GM12878 (cell line): ENCODE results near the gene MAFG. TPM values are rescaled to one million over a fixed set of nuclear protein-coding genes. Genes with fewer than 3 reads are reported as not detected.

Experiments
- BCL11A ChIP-seq: IDR thresholded peaks from 2 replicates; pipeline ENCODE4 v1.6.1; 2011; ENCODE audit warnings: low read depth, low read length
- CHD2 ChIP-seq: IDR thresholded peaks from 2 replicates; pipeline ENCODE4 v1.6.1; 2011; ENCODE audit warnings: low read depth, low read length, improper control_type of control experiment, borderline replicate concordance
- CREB1 ChIP-seq: IDR thresholded peaks from 2 replicates; pipeline ENCODE4 v1.6.1; 2012; ENCODE audit warnings: low read depth, mild to moderate bottlenecking, inconsistent platforms
- polyA plus RNA-seq, 11 experiments: library from polyadenylated mRNA; depleted of rRNA in 4 of 11; unstranded in 6 of 11; stranded (reverse) in 5 of 11; fragments of >200 nt; fragmentation: Nextera tagmentation in 4 of 11; fragmentation: Illumina TruSeq in 1 of 11; extraction: Ambion mirVana in 4 of 11; extraction: Trizol in 1 of 11; gene quantifications; 1 replicate in 1 of 11; 2 replicates in 10 of 11; pipeline versions ENCODE4 v1.2.1 to v1.2.3, GENCODE V29; 2011 to 2016; ENCODE audit warnings: inconsistent platforms in 2 of 11, missing spikeins in 2 of 11, low read depth in 1 of 11
- total RNA-seq, 4 experiments: library from RNA; depleted of rRNA in 3 of 4; stranded (reverse); fragments of >200 nt in 3 of 4; fragmentation: Illumina TruSeq in 1 of 4; extraction: Trizol in 1 of 4; gene quantifications; 2 replicates each; pipeline versions ENCODE4 v1.2.1 to v1.2.3, GENCODE V29; 2013 to 2021
- TF ChIP-seq, protein P1 (sequence below): IDR thresholded peaks from 2 replicates; pipeline ENCODE4 v1.6.1; 2012; ENCODE audit warnings: improper control_type of control experiment, low read depth, low read length; ENCODE audit not compliant: insufficient replicate concordance
- TF ChIP-seq, protein P2 (sequence below): IDR thresholded peaks from 2 replicates; pipeline ENCODE4 v1.6.1; 2012; ENCODE audit warnings: low read depth, low read length, improper control_type of control experiment
- TF ChIP-seq, protein P3 (sequence below): fragments of 450-650 bp; IDR thresholded peaks from 2 replicates; pipeline ENCODE4 v1.6.1; 2016; ENCODE audit warnings: mild to moderate bottlenecking, moderate library complexity, borderline replicate concordance

Gene MAFG
- total and polyA plus RNA-seq, 10 of the 15 experiments (the other 5 are each of a cell fraction or from before 2014, with no cell fraction given) = 0.48 to 20.1 (median 7.6) TPM

DNA sequence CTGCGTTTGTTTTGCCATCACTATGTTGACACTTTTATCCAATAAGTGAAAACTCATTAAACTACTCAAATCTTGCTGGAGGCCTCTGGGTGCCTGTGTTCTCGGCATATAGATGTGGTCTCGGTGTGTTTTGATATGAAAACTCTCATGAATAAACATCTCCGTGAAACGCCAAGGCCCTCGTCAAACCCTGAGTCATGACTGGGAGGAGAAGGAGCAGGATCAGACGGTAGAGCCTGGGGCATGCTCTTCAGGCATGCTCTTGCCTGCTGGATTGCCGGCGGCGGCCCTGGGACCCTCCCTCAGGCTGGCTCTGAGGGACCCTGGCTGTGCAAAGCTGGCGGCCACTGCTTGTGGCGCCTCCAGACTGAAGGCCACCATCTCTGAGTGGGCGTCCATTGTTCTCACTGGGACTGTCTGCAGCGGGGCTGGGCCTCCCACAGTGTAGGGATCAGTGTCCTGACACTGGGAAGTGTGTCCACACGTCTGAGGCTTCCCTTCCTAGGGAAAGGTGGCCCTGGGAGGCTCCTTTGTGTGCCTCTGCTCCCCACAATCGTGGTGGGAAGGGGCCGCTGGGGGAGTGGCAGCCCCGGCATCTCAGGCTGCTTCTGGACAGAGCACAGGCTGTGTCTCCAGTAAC lies 27.2 kb downstream of the MAFG start (continued):
- TF ChIP-seq, protein P1, sequence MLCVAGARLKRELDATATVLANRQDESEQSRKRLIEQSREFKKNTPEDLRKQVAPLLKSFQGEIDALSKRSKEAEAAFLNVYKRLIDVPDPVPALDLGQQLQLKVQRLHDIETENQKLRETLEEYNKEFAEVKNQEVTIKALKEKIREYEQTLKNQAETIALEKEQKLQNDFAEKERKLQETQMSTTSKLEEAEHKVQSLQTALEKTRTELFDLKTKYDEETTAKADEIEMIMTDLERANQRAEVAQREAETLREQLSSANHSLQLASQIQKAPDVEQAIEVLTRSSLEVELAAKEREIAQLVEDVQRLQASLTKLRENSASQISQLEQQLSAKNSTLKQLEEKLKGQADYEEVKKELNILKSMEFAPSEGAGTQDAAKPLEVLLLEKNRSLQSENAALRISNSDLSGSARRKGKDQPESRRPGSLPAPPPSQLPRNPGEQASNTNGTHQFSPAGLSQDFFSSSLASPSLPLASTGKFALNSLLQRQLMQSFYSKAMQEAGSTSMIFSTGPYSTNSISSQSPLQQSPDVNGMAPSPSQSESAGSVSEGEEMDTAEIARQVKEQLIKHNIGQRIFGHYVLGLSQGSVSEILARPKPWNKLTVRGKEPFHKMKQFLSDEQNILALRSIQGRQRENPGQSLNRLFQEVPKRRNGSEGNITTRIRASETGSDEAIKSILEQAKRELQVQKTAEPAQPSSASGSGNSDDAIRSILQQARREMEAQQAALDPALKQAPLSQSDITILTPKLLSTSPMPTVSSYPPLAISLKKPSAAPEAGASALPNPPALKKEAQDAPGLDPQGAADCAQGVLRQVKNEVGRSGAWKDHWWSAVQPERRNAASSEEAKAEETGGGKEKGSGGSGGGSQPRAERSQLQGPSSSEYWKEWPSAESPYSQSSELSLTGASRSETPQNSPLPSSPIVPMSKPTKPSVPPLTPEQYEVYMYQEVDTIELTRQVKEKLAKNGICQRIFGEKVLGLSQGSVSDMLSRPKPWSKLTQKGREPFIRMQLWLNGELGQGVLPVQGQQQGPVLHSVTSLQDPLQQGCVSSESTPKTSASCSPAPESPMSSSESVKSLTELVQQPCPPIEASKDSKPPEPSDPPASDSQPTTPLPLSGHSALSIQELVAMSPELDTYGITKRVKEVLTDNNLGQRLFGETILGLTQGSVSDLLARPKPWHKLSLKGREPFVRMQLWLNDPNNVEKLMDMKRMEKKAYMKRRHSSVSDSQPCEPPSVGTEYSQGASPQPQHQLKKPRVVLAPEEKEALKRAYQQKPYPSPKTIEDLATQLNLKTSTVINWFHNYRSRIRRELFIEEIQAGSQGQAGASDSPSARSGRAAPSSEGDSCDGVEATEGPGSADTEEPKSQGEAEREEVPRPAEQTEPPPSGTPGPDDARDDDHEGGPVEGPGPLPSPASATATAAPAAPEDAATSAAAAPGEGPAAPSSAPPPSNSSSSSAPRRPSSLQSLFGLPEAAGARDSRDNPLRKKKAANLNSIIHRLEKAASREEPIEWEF = no peak
- TF ChIP-seq, protein P2, sequence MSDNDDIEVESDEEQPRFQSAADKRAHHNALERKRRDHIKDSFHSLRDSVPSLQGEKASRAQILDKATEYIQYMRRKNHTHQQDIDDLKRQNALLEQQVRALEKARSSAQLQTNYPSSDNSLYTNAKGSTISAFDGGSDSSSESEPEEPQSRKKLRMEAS = no peak
- TF ChIP-seq CHD2 (no peak), BCL11A (no peak), CREB1 (no peak)
- TF ChIP-seq, protein P3, sequence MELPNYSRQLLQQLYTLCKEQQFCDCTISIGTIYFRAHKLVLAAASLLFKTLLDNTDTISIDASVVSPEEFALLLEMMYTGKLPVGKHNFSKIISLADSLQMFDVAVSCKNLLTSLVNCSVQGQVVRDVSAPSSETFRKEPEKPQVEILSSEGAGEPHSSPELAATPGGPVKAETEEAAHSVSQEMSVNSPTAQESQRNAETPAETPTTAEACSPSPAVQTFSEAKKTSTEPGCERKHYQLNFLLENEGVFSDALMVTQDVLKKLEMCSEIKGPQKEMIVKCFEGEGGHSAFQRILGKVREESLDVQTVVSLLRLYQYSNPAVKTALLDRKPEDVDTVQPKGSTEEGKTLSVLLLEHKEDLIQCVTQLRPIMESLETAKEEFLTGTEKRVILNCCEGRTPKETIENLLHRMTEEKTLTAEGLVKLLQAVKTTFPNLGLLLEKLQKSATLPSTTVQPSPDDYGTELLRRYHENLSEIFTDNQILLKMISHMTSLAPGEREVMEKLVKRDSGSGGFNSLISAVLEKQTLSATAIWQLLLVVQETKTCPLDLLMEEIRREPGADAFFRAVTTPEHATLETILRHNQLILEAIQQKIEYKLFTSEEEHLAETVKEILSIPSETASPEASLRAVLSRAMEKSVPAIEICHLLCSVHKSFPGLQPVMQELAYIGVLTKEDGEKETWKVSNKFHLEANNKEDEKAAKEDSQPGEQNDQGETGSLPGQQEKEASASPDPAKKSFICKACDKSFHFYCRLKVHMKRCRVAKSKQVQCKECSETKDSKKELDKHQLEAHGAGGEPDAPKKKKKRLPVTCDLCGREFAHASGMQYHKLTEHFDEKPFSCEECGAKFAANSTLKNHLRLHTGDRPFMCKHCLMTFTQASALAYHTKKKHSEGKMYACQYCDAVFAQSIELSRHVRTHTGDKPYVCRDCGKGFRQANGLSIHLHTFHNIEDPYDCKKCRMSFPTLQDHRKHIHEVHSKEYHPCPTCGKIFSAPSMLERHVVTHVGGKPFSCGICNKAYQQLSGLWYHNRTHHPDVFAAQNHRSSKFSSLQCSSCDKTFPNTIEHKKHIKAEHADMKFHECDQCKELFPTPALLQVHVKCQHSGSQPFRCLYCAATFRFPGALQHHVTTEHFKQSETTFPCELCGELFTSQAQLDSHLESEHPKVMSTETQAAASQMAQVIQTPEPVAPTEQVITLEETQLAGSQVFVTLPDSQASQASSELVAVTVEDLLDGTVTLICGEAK = no peak
